Stimulated activated CD8-positive, alpha-beta memory T cell treated with anti-CD3 and anti-CD28 coated beads, Interleukin-15, amount 100 ng/mL, for 48 hours (primary cell): ENCODE measurements around the gene OR2C1.

Source experiments
- DNase-seq, 2 donors: peaks; one replicate each; pipeline ENCODE4 v3.0.0-alpha.2; 2020; ENCODE audit warnings: low read depth in 2 of 2

The OR2C1 gene

GRCh38 chr16:3355589-3355988, at the start of gene OR2C1:
Gene OR2C1 (plus strand): TSS chr16:3355889. CDS start chr16:3355941, 52 bp downstream.
- no peak for DNase-seq

- no peak for DNase-seq
Observed at GRCh38 chr16:3306078-3306477, 49.6 kb upstream of the OR2C1 start.

- no peak for DNase-seq
Observed at GRCh38 chr16:3311496-3311895, 44.2 kb upstream of the OR2C1 start.

- DNase-seq: no peak
Observed at GRCh38 chr16:3317315-3317999, 38.2 kb upstream of the OR2C1 start.

GRCh38 chr16:3321816-3322215, 33.9 kb upstream of the OR2C1 start:
- DNase-seq: no peak

- no peak for DNase-seq
Observed at GRCh38 chr16:3327514-3327913, 28.2 kb upstream of the OR2C1 start.

GRCh38 chr16:3328104-3328503, 27.6 kb upstream of the OR2C1 start:
- no peak for DNase-seq

- no peak for DNase-seq
Observed at GRCh38 chr16:3328643-3329042, 27.0 kb upstream of the OR2C1 start.

- DNase-seq: no peak
Observed at GRCh38 chr16:3346041-3346440, 9.6 kb upstream of the OR2C1 start.

- no peak for DNase-seq
Observed at GRCh38 chr16:3347586-3347985, 8.1 kb upstream of the OR2C1 start.

- DNase-seq: no peak
Observed at GRCh38 chr16:3348547-3349167, 7.0 kb upstream of the OR2C1 start.

GRCh38 chr16:3349175-3349574, 6.5 kb upstream of the OR2C1 start:
- DNase-seq: no peak

GRCh38 chr16:3356118-3356517, 429 bp downstream of the OR2C1 start:
- DNase-seq: no peak

GRCh38 chr16:3358871-3359270, 3.2 kb downstream of the OR2C1 start:
- no peak for DNase-seq

- no peak for DNase-seq
Observed at GRCh38 chr16:3362931-3363330, 7.2 kb downstream of the OR2C1 start.

- no peak for DNase-seq
Observed at GRCh38 chr16:3363793-3364192, 8.1 kb downstream of the OR2C1 start.

- DNase-seq: peak; percentile 81 to 84
Observed at GRCh38 chr16:3364774-3365427, 9.2 kb downstream of the OR2C1 start.

- no peak for DNase-seq
Observed at GRCh38 chr16:3369073-3369472, 13.4 kb downstream of the OR2C1 start.

- DNase-seq: no peak
Observed at GRCh38 chr16:3375680-3376079, 20.0 kb downstream of the OR2C1 start.

- DNase-seq: no peak
Observed at GRCh38 chr16:3377917-3378316, 22.2 kb downstream of the OR2C1 start.

GRCh38 chr16:3383045-3383448, 27.4 kb downstream of the OR2C1 start:
- no peak for DNase-seq

- DNase-seq: no peak
Observed at GRCh38 chr16:3388325-3388724, 32.6 kb downstream of the OR2C1 start.

- no peak for DNase-seq
Observed at GRCh38 chr16:3389663-3390338, 34.1 kb downstream of the OR2C1 start.
